PFSK-1 (cell line): ENCODE results near the gene TBL1Y.

ENCODE experiments used
- FOXP2 ChIP-seq: optimal IDR thresholded peaks from 2 replicates; pipeline ENCODE3; 2011; ENCODE audit warnings: borderline replicate concordance, control low read depth, inconsistent platforms; ENCODE audit not compliant: insufficient read depth; ENCODE audit errors: extremely low read length, extremely low read depth
- POLR2AphosphoS5 ChIP-seq: IDR thresholded peaks from 2 replicates; pipeline ENCODE4 v1.6.1; 2012; ENCODE audit warnings: low read depth, mild to moderate bottlenecking, control low read depth, low read length, moderate library complexity
- REST ChIP-seq, 2 experiments: IDR thresholded peaks; 2 replicates each; pipeline versions ENCODE4 v1.6.1 to v1.8.0; 2011 to 2012; ENCODE audit warnings: low read depth in 2 of 2, low read length in 2 of 2, control low read depth in 1 of 2, inconsistent platforms in 1 of 2, mild to moderate bottlenecking in 1 of 2, moderate library complexity in 1 of 2; ENCODE audit not compliant: insufficient read depth in 1 of 2
- SIN3A ChIP-seq: IDR thresholded peaks from 2 replicates; pipeline ENCODE4 v1.6.1; 2012; ENCODE audit warnings: mild to moderate bottlenecking, low read length, moderate library complexity, borderline replicate concordance; ENCODE audit not compliant: insufficient read depth
- TAF1 ChIP-seq: IDR thresholded peaks from 2 replicates; pipeline ENCODE4 v1.6.1; 2012; ENCODE audit warnings: low read length, control low read depth, borderline replicate concordance; ENCODE audit not compliant: insufficient read depth

- TF ChIP-seq REST (IDR thresholded peaks at IDR 0.05; ENCODE audit: insufficient read depth in 1 of 2, low read depth in 2 of 2, low read length in 2 of 2) (no peak), TAF1 (no peak), POLR2AphosphoS5 (no peak), SIN3A (no peak), FOXP2 (no peak)
These were observed 87.1 kb downstream of the TBL1Y start for GRCh38 chrY:6997503-6998066.
